ENCODE measurements around the gene PRKAR2B. TPM values are rescaled to one million over a fixed set of nuclear protein-coding genes. Genes with fewer than 3 reads are reported as not detected.

PRKAR2B gene
- total and polyA plus RNA-seq, 2 donors (not counting 1 experiment from before 2014, with no cell fraction given): 6.5 to 14.7 TPM

DNA sequence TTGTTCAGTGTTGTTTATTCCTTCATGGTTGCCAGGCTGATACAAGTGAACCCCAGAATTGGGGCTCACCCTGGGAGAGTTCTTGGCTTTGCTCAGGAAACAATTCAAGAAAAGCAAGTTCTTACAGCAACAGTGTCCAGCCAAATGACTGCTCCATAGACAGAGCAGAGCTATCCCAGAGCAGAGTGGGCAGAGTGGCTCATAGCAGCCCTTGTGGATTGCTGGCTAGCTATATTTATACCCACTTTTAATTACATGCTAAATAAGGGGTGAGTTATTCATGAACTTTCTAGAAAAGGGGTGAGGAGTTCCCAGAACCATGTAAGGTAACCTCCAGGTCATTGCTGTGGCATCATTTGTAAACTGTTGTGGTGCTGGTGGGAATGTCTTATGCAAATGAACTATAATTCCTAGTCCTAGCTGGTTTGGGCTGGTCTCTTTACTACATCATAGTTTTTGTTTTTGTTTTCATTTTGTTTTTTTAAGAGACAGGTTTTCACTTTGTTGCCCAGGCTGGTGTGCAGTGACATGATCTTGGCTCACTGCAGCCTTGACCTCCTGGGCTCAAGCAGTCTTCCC is 64.4 kb downstream of the PRKAR2B start:
- no peak for DNase-seq (ENCODE audit: low read depth in 2 of 2)
- Histone ChIP-seq H3K4me3 (replicated peaks in 1 of 4; ENCODE audit: control extremely low read depth in 1 of 4, insufficient read depth in 1 of 4, low read depth in 3 of 4, low read length in 4 of 4) (no peak overlapping the region), H4K20me1 (ENCODE audit: control insufficient read depth, extremely low read depth, insufficient read depth, low read length) (no peaks in the 10 kb centered on the region), H3K79me2 (ENCODE audit: control insufficient read depth, insufficient read depth, low read length) (no peaks in the 10 kb centered on the region), H3K9ac (ENCODE audit: insufficient read depth, low read length) (no peak overlapping the region), H3K9me3 (ENCODE audit: control insufficient read depth, insufficient read depth, low read depth, low read length) (no peaks in the 10 kb centered on the region), H3K27ac (ENCODE audit: insufficient read depth, low read length) (no peak overlapping the region), H3K4me1 (ENCODE audit: control insufficient read depth, extremely low read depth, insufficient read depth, low read length) (no peaks in the 10 kb centered on the region), H3K4me2 (ENCODE audit: extremely low read depth, insufficient read depth, low read length) (no peak overlapping the region), H3K36me3 (ENCODE audit: control insufficient read depth, insufficient read depth, low read length) (no peaks in the 10 kb centered on the region), H2AFZ (ENCODE audit: low read length) (no peak overlapping the region), H3K27me3 (ENCODE audit: control insufficient read depth, insufficient read depth, low read length) (no peaks in the 10 kb centered on the region)
- no peak for TF ChIP-seq EZH2 (IDR thresholded peaks at IDR 0.05; ENCODE audit: low read length, missing control alignments)
- TF ChIP-seq, protein P1, sequence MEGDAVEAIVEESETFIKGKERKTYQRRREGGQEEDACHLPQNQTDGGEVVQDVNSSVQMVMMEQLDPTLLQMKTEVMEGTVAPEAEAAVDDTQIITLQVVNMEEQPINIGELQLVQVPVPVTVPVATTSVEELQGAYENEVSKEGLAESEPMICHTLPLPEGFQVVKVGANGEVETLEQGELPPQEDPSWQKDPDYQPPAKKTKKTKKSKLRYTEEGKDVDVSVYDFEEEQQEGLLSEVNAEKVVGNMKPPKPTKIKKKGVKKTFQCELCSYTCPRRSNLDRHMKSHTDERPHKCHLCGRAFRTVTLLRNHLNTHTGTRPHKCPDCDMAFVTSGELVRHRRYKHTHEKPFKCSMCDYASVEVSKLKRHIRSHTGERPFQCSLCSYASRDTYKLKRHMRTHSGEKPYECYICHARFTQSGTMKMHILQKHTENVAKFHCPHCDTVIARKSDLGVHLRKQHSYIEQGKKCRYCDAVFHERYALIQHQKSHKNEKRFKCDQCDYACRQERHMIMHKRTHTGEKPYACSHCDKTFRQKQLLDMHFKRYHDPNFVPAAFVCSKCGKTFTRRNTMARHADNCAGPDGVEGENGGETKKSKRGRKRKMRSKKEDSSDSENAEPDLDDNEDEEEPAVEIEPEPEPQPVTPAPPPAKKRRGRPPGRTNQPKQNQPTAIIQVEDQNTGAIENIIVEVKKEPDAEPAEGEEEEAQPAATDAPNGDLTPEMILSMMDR (conservative IDR thresholded peaks at IDR 0.05 in 1 of 2, IDR thresholded peaks at IDR 0.05 in 1 of 2; ENCODE audit: low read depth in 1 of 2, low read length in 2 of 2): no peak

DNA sequence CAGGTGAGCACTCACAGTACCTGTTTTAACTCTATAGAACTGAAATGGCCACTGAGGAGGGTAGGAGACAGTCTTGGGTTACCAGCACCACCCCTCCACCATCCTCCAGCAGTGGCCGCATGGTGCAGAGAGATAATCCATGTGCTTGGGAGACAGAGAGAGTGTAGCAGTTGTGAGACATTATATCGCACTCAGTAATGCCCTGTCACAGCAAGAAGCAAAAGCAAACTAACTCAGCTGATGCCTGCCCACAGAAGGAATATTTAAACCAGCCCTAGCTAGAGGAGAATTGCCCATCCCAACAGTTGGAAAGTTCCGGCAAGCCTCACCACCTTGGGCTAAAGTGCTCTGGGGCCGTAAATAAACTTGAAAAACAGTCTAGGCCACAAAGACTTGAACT is 65.5 kb downstream of the PRKAR2B start:
- Histone ChIP-seq H3K27me3 (ENCODE audit: control insufficient read depth, insufficient read depth, low read length) (no peaks in the 10 kb centered on the region), H3K9ac (ENCODE audit: insufficient read depth, low read length) (no peak overlapping the region), H3K27ac (ENCODE audit: insufficient read depth, low read length) (no peak overlapping the region), H4K20me1 (ENCODE audit: control insufficient read depth, extremely low read depth, insufficient read depth, low read length) (no peaks in the 10 kb centered on the region), H2AFZ (ENCODE audit: low read length) (no peak overlapping the region), H3K4me1 (ENCODE audit: control insufficient read depth, extremely low read depth, insufficient read depth, low read length) (no peaks in the 10 kb centered on the region), H3K79me2 (ENCODE audit: control insufficient read depth, insufficient read depth, low read length) (no peaks in the 10 kb centered on the region), H3K4me3 (replicated peaks in 1 of 4; ENCODE audit: control extremely low read depth in 1 of 4, insufficient read depth in 1 of 4, low read depth in 3 of 4, low read length in 4 of 4) (no peak overlapping the region), H3K36me3 (ENCODE audit: control insufficient read depth, insufficient read depth, low read length) (no peaks in the 10 kb centered on the region), H3K4me2 (ENCODE audit: extremely low read depth, insufficient read depth, low read length) (no peak overlapping the region), H3K9me3 (ENCODE audit: control insufficient read depth, insufficient read depth, low read depth, low read length) (no peaks in the 10 kb centered on the region)
- TF ChIP-seq, protein P1 (conservative IDR thresholded peaks at IDR 0.05 in 1 of 2, IDR thresholded peaks at IDR 0.05 in 1 of 2; ENCODE audit: low read depth in 1 of 2, low read length in 2 of 2): no peak
- no peak for TF ChIP-seq EZH2 (IDR thresholded peaks at IDR 0.05; ENCODE audit: low read length, missing control alignments)
- no peak for DNase-seq (ENCODE audit: low read depth in 2 of 2)

DNA sequence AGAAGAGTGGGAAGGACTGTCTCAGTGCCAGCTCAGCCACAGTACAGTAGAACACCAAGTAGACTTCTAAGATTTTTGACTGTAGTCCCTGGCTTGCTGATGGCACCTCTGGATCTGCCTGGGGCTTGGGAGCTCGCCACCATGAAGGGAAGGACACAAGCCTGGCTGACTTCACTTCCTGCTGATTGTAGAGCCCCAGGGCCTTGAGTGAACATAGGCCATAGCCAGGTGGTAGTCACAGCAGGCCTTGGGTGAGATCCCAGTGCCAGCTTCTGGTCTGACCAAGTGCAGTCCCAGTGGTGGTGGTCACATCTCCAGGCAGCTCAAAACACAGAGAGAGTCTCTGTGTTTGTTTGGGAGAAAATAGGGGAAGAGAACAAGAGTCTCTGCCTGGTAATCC is 66.7 kb downstream of the PRKAR2B start:
- Histone ChIP-seq H3K4me3 (replicated peaks in 1 of 4; ENCODE audit: control extremely low read depth in 1 of 4, insufficient read depth in 1 of 4, low read depth in 3 of 4, low read length in 4 of 4) (no peak overlapping the region), H3K36me3 (ENCODE audit: control insufficient read depth, insufficient read depth, low read length) (no peaks in the 10 kb centered on the region)

More for the DNA sequence above, 66.7 kb downstream of the PRKAR2B start:
- H3K4me1 ChIP-seq (ENCODE audit: control insufficient read depth, extremely low read depth, insufficient read depth, low read length): no peaks in the 10 kb centered on the region
- no peaks in the 10 kb centered on the region for H4K20me1 ChIP-seq (ENCODE audit: control insufficient read depth, extremely low read depth, insufficient read depth, low read length)
- no peak overlapping the region for H3K9ac ChIP-seq (ENCODE audit: insufficient read depth, low read length)
- H3K27ac ChIP-seq (ENCODE audit: insufficient read depth, low read length): no peak overlapping the region
- no peak overlapping the region for H2AFZ ChIP-seq (ENCODE audit: low read length)
- H3K4me2 ChIP-seq (ENCODE audit: extremely low read depth, insufficient read depth, low read length): no peak overlapping the region
- TF ChIP-seq EZH2 (IDR thresholded peaks at IDR 0.05; ENCODE audit: low read length, missing control alignments): no peak
- TF ChIP-seq, protein P1 (conservative IDR thresholded peaks at IDR 0.05 in 1 of 2, IDR thresholded peaks at IDR 0.05 in 1 of 2; ENCODE audit: low read depth in 1 of 2, low read length in 2 of 2): no peak
- no peaks in the 10 kb centered on the region for H3K27me3 ChIP-seq (ENCODE audit: control insufficient read depth, insufficient read depth, low read length)
- no peaks in the 10 kb centered on the region for H3K9me3 ChIP-seq (ENCODE audit: control insufficient read depth, insufficient read depth, low read depth, low read length)
- H3K79me2 ChIP-seq (ENCODE audit: control insufficient read depth, insufficient read depth, low read length): no peaks in the 10 kb centered on the region
- no peak for DNase-seq (ENCODE audit: low read depth in 2 of 2)
